HEK293 (cell line): ENCODE results near the gene ABLIM2.

Experiments used
- ATF2 ChIP-seq: fragments of 450-650 bp; formaldehyde crosslinking; IDR thresholded peaks from 2 replicates; pipeline ENCODE4 v1.5.1; 2016; ENCODE audit warnings: missing biosample characterization, missing genetic modification characterization, low read depth
- IKZF3 ChIP-seq: fragments of 450-650 bp; IDR thresholded peaks from 2 replicates; pipeline ENCODE4 v1.5.0; 2018; ENCODE audit warnings: missing biosample characterization, mild to moderate bottlenecking, missing genetic modification characterization, moderate library complexity
- INSM2 ChIP-seq: fragments of 450-650 bp; formaldehyde crosslinking; IDR thresholded peaks from 2 replicates; pipeline ENCODE4 v1.5.1; 2016; ENCODE audit warnings: missing biosample characterization, missing genetic modification characterization
- MZF1 ChIP-seq: fragments of 450-650 bp; formaldehyde crosslinking; IDR thresholded peaks from 2 replicates; pipeline ENCODE4 v1.5.1; 2017; ENCODE audit warnings: missing biosample characterization, missing genetic modification characterization, borderline replicate concordance
- OSR2 ChIP-seq: fragments of 450-650 bp; formaldehyde crosslinking; IDR thresholded peaks from 2 replicates; pipeline ENCODE4 v1.5.1; 2016; ENCODE audit warnings: missing biosample characterization, missing genetic modification characterization
- RBAK ChIP-seq: fragments of 450-650 bp; formaldehyde crosslinking; IDR thresholded peaks from 2 replicates; pipeline ENCODE4 v1.5.1; 2016; ENCODE audit warnings: missing biosample characterization, missing genetic modification characterization
- REPIN1 ChIP-seq: fragments of 450-650 bp; formaldehyde crosslinking; IDR thresholded peaks from 2 replicates; pipeline ENCODE4 v1.5.1; 2017; ENCODE audit warnings: missing biosample characterization, missing genetic modification characterization, low read depth
- TRIM28 ChIP-seq: IDR thresholded peaks from 2 replicates; pipeline ENCODE4 v1.6.1; 2011; ENCODE audit warnings: low read length, control low read depth, borderline replicate concordance
- ZBTB1 ChIP-seq: fragments of 450-650 bp; formaldehyde crosslinking; IDR thresholded peaks from 2 replicates; pipeline ENCODE4 v1.5.1; 2016; ENCODE audit warnings: missing biosample characterization, missing genetic modification characterization
- ZNF155 ChIP-seq: fragments of 450-650 bp; formaldehyde crosslinking; IDR thresholded peaks from 2 replicates; pipeline ENCODE4 v1.5.1; 2016; ENCODE audit warnings: missing biosample characterization, missing genetic modification characterization
- ZNF211 ChIP-seq: fragments of 450-650 bp; formaldehyde crosslinking; IDR thresholded peaks from 2 replicates; pipeline ENCODE4 v1.5.1; 2016; ENCODE audit warnings: low read depth, missing biosample characterization, missing genetic modification characterization
- ZNF221 ChIP-seq: fragments of 450-650 bp; formaldehyde crosslinking; IDR thresholded peaks from 2 replicates; pipeline ENCODE4 v1.5.1; 2017; ENCODE audit warnings: missing biosample characterization, missing genetic modification characterization, borderline replicate concordance
- ZNF423 ChIP-seq: fragments of 450-650 bp; formaldehyde crosslinking; IDR thresholded peaks from 2 replicates; pipeline ENCODE4 v1.5.1; 2016; ENCODE audit warnings: missing biosample characterization, missing genetic modification characterization
- ZNF560 ChIP-seq: fragments of 450-650 bp; formaldehyde crosslinking; IDR thresholded peaks from 2 replicates; pipeline ENCODE4 v1.5.1; 2017; ENCODE audit warnings: missing biosample characterization, missing genetic modification characterization, borderline replicate concordance
- ZNF654 ChIP-seq: fragments of 450-650 bp; formaldehyde crosslinking; IDR thresholded peaks from 2 replicates; pipeline ENCODE4 v1.5.1; 2016; ENCODE audit warnings: low read depth, missing biosample characterization, missing genetic modification characterization
- ZSCAN16 ChIP-seq: fragments of 450-650 bp; formaldehyde crosslinking; IDR thresholded peaks from 2 replicates; pipeline ENCODE4 v1.5.1; 2016; ENCODE audit warnings: missing biosample characterization, missing genetic modification characterization
- ZSCAN18 ChIP-seq: fragments of 450-650 bp; formaldehyde crosslinking; IDR thresholded peaks from 2 replicates; pipeline ENCODE4 v1.5.1; 2016; ENCODE audit warnings: missing biosample characterization, missing genetic modification characterization
- TF ChIP-seq, protein P1 (sequence below): fragments of 450-650 bp; formaldehyde crosslinking; IDR thresholded peaks from 2 replicates; pipeline ENCODE4 v1.5.1; 2016; ENCODE audit warnings: missing biosample characterization, missing genetic modification characterization
- TF ChIP-seq, protein P2 (sequence below): fragments of 450-650 bp; formaldehyde crosslinking; IDR thresholded peaks from 2 replicates; pipeline ENCODE4 v1.5.1; 2017; ENCODE audit warnings: missing biosample characterization, missing genetic modification characterization
- TF ChIP-seq, protein P3 (sequence below): fragments of 450-650 bp; formaldehyde crosslinking; IDR thresholded peaks from 2 replicates; pipeline ENCODE4 v1.5.1; 2016; ENCODE audit warnings: missing biosample characterization, missing genetic modification characterization
- TF ChIP-seq, protein P4 (sequence below): fragments of 450-650 bp; formaldehyde crosslinking; IDR thresholded peaks from 2 replicates; pipeline ENCODE4 v1.5.1; 2017; ENCODE audit warnings: missing biosample characterization, missing genetic modification characterization
- TF ChIP-seq, protein P5 (sequence below): fragments of 450-650 bp; formaldehyde crosslinking; IDR thresholded peaks from 2 replicates; pipeline ENCODE4 v1.5.1; 2016; ENCODE audit warnings: missing biosample characterization, missing genetic modification characterization
- TF ChIP-seq, protein P6 (sequence below): fragments of 450-650 bp; formaldehyde crosslinking; IDR thresholded peaks from 2 replicates; pipeline ENCODE4 v1.5.1; 2017; ENCODE audit warnings: missing biosample characterization, missing genetic modification characterization

The ABLIM2 gene

GRCh38 chr4:8044699-8045098, 113.9 kb downstream of the ABLIM2 start (continued):
- TF ChIP-seq ZNF654 (tag by site-specific recombination): no peak
- TF ChIP-seq, protein P1, sequence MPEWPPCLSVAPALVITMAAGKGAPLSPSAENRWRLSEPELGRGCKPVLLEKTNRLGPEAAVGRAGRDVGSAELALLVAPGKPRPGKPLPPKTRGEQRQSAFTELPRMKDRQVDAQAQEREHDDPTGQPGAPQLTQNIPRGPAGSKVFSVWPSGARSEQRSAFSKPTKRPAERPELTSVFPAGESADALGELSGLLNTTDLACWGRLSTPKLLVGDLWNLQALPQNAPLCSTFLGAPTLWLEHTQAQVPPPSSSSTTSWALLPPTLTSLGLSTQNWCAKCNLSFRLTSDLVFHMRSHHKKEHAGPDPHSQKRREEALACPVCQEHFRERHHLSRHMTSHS (tag by site-specific recombination): peak; percentile 92
- 0 out of 2 replicates have a peak, but pooled peaks have one; percentile 46 for TF ChIP-seq ZNF221 (tag by site-specific recombination)
- TF ChIP-seq ZBTB1 (tag by site-specific recombination): 0 out of 2 replicates have a peak, but pooled peaks have one; percentile 66
- peak; percentile 78 for TF ChIP-seq INSM2 (tag by site-specific recombination)
- TF ChIP-seq, protein P2, sequence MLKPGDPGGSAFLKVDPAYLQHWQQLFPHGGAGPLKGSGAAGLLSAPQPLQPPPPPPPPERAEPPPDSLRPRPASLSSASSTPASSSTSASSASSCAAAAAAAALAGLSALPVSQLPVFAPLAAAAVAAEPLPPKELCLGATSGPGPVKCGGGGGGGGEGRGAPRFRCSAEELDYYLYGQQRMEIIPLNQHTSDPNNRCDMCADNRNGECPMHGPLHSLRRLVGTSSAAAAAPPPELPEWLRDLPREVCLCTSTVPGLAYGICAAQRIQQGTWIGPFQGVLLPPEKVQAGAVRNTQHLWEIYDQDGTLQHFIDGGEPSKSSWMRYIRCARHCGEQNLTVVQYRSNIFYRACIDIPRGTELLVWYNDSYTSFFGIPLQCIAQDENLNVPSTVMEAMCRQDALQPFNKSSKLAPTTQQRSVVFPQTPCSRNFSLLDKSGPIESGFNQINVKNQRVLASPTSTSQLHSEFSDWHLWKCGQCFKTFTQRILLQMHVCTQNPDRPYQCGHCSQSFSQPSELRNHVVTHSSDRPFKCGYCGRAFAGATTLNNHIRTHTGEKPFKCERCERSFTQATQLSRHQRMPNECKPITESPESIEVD: peak; percentile 22; the same call in 1 of the 2 replicates
- TF ChIP-seq, protein P3, sequence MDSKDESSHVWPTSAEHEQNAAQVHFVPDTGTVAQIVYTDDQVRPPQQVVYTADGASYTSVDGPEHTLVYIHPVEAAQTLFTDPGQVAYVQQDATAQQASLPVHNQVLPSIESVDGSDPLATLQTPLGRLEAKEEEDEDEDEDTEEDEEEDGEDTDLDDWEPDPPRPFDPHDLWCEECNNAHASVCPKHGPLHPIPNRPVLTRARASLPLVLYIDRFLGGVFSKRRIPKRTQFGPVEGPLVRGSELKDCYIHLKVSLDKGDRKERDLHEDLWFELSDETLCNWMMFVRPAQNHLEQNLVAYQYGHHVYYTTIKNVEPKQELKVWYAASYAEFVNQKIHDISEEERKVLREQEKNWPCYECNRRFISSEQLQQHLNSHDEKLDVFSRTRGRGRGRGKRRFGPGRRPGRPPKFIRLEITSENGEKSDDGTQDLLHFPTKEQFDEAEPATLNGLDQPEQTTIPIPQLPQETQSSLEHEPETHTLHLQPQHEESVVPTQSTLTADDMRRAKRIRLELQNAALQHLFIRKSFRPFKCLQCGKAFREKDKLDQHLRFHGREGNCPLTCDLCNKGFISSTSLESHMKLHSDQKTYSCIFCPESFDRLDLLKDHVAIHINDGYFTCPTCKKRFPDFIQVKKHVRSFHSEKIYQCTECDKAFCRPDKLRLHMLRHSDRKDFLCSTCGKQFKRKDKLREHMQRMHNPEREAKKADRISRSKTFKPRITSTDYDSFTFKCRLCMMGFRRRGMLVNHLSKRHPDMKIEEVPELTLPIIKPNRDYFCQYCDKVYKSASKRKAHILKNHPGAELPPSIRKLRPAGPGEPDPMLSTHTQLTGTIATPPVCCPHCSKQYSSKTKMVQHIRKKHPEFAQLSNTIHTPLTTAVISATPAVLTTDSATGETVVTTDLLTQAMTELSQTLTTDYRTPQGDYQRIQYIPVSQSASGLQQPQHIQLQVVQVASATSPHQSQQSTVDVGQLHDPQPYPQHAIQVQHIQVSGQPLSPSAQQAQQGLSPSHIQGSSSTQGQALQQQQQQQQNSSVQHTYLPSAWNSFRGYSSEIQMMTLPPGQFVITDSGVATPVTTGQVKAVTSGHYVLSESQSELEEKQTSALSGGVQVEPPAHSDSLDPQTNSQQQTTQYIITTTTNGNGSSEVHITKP (tag by site-specific recombination): peak; percentile 38; the same call in 1 of the 2 replicates
- TF ChIP-seq IKZF3 (tag by site-specific recombination): peak; percentile 89
- no peak for TF ChIP-seq ZNF560 (tag by site-specific recombination)
- TF ChIP-seq TRIM28: peak; percentile 76; the same call in 1 of the 2 replicates
- TF ChIP-seq ZSCAN16 (tag by site-specific recombination): no peak
- no peak for TF ChIP-seq ZNF211 (tag by site-specific recombination)
- TF ChIP-seq MZF1 (tag by site-specific recombination): no peak
- TF ChIP-seq, protein P4, sequence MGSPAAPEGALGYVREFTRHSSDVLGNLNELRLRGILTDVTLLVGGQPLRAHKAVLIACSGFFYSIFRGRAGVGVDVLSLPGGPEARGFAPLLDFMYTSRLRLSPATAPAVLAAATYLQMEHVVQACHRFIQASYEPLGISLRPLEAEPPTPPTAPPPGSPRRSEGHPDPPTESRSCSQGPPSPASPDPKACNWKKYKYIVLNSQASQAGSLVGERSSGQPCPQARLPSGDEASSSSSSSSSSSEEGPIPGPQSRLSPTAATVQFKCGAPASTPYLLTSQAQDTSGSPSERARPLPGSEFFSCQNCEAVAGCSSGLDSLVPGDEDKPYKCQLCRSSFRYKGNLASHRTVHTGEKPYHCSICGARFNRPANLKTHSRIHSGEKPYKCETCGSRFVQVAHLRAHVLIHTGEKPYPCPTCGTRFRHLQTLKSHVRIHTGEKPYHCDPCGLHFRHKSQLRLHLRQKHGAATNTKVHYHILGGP (tag by site-specific recombination): no peak
- TF ChIP-seq ZNF155 (tag by site-specific recombination): no peak
- TF ChIP-seq OSR2 (tag by site-specific recombination): peak; percentile 87
- TF ChIP-seq, protein P5, sequence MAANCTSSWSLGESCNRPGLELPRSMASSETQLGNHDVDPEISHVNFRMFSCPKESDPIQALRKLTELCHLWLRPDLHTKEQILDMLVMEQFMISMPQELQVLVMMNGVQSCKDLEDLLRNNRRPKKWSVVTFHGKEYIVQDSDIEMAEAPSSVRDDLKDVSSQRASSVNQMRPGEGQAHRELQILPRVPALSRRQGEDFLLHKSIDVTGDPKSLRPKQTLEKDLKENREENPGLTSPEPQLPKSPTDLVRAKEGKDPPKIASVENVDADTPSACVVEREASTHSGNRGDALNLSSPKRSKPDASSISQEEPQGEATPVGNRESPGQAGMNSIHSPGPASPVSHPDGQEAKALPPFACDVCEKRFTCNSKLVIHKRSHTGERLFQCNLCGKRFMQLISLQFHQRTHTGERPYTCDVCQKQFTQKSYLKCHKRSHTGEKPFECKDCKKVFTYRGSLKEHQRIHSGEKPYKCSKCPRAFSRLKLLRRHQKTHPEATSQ (tag by site-specific recombination): no peak
- no peak for TF ChIP-seq REPIN1
- TF ChIP-seq RBAK (tag by site-specific recombination): no peak
- peak; percentile 62 for TF ChIP-seq ATF2
- TF ChIP-seq, protein P6, sequence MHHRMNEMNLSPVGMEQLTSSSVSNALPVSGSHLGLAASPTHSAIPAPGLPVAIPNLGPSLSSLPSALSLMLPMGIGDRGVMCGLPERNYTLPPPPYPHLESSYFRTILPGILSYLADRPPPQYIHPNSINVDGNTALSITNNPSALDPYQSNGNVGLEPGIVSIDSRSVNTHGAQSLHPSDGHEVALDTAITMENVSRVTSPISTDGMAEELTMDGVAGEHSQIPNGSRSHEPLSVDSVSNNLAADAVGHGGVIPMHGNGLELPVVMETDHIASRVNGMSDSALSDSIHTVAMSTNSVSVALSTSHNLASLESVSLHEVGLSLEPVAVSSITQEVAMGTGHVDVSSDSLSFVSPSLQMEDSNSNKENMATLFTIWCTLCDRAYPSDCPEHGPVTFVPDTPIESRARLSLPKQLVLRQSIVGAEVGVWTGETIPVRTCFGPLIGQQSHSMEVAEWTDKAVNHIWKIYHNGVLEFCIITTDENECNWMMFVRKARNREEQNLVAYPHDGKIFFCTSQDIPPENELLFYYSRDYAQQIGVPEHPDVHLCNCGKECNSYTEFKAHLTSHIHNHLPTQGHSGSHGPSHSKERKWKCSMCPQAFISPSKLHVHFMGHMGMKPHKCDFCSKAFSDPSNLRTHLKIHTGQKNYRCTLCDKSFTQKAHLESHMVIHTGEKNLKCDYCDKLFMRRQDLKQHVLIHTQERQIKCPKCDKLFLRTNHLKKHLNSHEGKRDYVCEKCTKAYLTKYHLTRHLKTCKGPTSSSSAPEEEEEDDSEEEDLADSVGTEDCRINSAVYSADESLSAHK (tag by site-specific recombination): peak; percentile 87
- TF ChIP-seq ZNF423 (tag by site-specific recombination): peak; percentile 80
- no peak for TF ChIP-seq ZSCAN18 (tag by site-specific recombination)
